Measurements from ENCODE around the gene NEIL3.

GRCh38 chr4:177411996-177412395, 102.3 kb downstream of the NEIL3 start:
- no peak for TF ChIP-seq CTCF (IDR thresholded peaks at IDR 0.05)
- TF ChIP-seq POLR2A (IDR thresholded peaks at IDR 0.05) = no peak
